OCI-LY1 (cell line): ENCODE measurements around the gene COA5.

Source experiments
- EZH2 ChIP-seq: fragments of 200-600 bp; sonication (generic), shearing (Covaris generic); IDR thresholded peaks from 2 replicates; pipeline ENCODE4 v1.8.0; 2017; ENCODE audit warnings: borderline replicate concordance, mixed run types, mild to moderate bottlenecking, antibody characterized with exemption, low read length, moderate library complexity, mixed read lengths
- TF ChIP-seq, protein P1 (sequence below): fragments of 200-600 bp; sonication (generic), shearing (Covaris generic); IDR thresholded peaks from 2 replicates; pipeline ENCODE4 v1.5.1; 2017; ENCODE audit warnings: mild to moderate bottlenecking, antibody characterized with exemption, low read length, moderate library complexity, mixed read lengths

DNA sequence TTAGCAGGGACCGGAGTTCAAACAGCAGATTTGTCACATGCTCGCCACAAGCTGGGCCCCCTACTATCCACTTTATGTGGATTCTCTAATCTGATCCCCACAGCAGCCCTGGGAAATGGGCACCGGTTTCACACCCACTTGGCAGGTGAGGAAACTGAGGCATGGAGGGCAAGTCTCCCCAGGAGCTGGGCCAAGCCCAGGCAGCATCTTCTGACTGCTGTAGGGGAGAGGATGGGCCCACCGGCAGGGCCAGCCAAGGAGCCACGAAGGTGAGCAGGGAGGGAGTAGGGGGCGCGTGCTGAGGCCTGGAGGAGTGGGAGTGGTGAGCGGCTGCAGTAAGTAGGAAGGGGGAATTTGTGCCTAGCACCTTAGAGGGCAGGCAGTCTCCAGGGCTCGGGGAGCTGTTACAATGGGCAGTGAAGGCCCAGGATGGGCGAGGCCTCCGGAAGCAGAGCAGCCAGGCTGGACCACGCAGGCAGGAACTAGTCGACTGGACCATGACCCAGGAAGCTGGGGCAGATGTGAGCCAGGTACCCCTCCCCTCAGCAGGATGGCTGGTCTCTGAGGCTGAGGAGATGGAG is 37.1 kb downstream of the COA5 start:
- no peak for TF ChIP-seq EZH2
- TF ChIP-seq, protein P1, sequence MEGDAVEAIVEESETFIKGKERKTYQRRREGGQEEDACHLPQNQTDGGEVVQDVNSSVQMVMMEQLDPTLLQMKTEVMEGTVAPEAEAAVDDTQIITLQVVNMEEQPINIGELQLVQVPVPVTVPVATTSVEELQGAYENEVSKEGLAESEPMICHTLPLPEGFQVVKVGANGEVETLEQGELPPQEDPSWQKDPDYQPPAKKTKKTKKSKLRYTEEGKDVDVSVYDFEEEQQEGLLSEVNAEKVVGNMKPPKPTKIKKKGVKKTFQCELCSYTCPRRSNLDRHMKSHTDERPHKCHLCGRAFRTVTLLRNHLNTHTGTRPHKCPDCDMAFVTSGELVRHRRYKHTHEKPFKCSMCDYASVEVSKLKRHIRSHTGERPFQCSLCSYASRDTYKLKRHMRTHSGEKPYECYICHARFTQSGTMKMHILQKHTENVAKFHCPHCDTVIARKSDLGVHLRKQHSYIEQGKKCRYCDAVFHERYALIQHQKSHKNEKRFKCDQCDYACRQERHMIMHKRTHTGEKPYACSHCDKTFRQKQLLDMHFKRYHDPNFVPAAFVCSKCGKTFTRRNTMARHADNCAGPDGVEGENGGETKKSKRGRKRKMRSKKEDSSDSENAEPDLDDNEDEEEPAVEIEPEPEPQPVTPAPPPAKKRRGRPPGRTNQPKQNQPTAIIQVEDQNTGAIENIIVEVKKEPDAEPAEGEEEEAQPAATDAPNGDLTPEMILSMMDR = no peak
